ENCODE measurements around the gene SPHK2. TPM values are rescaled to one million over a fixed set of nuclear protein-coding genes. Genes with fewer than 3 reads are reported as not detected.

The SPHK2 gene
- total RNA-seq, 4 donors from 2014 or later, result 7.0 to 10.9 (median 9.7) TPM

DNA sequence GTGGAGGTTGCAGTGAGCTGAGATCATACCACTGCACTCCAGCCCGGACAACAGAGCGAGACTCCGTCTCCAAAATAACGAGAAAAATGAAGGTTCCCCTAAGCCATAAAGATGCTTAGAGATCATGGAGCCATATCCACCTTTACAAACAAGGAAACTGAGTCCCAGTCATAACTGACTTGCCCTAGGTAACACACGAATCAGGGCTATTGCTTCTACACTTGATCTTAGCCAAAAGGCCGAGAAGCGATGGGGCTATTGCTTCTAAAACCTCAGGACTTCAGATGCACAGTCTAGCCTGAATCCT is 14.7 kb downstream of the SPHK2 start:
- no peak for DNase-seq
- Histone ChIP-seq H3K36me3 (peaks cover 0 to 41% (median 0%) of the 10 kb centered on the region in 3 donors), H3K9me3 (no peaks in the 10 kb centered on the region), H3K4me3 (peak overlapping the region; percentile 4 to 68 (median 46)), H3K27me3 (no peaks in the 10 kb centered on the region), H3K27ac (peak overlapping the region; percentile 95 to 98 (median 96)), H3K4me1 (peaks cover 47 to 90% (median 54%) of the 10 kb centered on the region in 3 donors)
- TF ChIP-seq POLR2A (IDR thresholded peaks at IDR 0.05), result no peak
- TF ChIP-seq, protein P1, sequence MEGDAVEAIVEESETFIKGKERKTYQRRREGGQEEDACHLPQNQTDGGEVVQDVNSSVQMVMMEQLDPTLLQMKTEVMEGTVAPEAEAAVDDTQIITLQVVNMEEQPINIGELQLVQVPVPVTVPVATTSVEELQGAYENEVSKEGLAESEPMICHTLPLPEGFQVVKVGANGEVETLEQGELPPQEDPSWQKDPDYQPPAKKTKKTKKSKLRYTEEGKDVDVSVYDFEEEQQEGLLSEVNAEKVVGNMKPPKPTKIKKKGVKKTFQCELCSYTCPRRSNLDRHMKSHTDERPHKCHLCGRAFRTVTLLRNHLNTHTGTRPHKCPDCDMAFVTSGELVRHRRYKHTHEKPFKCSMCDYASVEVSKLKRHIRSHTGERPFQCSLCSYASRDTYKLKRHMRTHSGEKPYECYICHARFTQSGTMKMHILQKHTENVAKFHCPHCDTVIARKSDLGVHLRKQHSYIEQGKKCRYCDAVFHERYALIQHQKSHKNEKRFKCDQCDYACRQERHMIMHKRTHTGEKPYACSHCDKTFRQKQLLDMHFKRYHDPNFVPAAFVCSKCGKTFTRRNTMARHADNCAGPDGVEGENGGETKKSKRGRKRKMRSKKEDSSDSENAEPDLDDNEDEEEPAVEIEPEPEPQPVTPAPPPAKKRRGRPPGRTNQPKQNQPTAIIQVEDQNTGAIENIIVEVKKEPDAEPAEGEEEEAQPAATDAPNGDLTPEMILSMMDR (IDR thresholded peaks at IDR 0.05), result peak in 1 of 6 experiments; percentile 2
- intact Hi-C loops (cut with DNase I), result no loop called here
- 38 to 42% methylated on average over 5 to 7 of the region's 7 CpGs for WGBS, 2 donors

DNA sequence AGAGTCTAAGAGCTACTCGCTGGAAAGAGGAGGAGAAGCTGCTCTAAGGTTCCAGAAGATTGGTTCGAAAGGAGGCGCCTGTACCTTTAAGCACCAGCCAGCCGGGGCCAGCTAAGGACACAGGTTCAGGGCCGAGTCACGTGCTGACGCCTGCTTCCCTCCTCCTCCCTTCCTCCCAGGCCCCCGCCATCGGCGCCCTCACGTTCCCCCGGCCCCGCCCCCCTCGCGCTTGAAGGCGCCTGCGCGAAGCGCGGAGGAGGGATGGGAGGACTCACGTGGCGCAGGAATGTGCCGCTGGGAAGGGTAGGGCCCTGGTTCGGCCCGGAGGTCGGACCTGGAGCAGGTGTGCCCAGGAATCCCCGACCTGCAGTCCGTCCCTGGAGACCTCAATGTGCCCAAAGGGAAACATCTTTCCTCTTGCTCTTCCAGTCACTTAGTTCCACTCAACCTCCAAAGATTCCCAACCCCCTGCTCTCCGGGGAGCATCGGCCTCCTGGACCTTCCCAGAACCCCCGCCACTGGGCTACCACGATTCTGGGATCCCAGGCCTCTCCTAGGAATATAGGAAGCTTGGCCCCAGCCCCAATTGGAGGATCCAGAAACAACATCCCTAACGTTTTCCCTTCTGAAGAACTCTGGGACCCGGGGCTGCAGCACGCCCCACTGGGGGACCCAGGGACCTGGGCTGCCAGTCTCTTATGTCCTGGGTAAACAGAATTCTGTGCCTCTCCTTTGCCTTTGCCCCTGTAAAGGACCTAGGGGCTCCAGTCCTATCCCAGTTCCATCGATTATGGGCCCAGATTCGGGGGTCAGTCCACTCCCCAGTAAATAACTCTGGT is 15.3 kb downstream of the SPHK2 start:
- WGBS, 2 donors, result 6 to 13% methylated on average over 10 to 14 of the region's 37 CpGs
- Histone ChIP-seq H3K27ac (peak overlapping the region; percentile 95 to 98 (median 96)), H3K4me1 (peaks cover 48 to 90% (median 55%) of the 10 kb centered on the region in 3 donors), H3K27me3 (no peaks in the 10 kb centered on the region), H3K4me3 (peak overlapping the region; percentile 63 to 86 (median 76)), H3K9me3 (no peaks in the 10 kb centered on the region), H3K36me3 (peaks cover 0 to 35% (median 0%) of the 10 kb centered on the region in 3 donors)
- DNase-seq, result peak; percentile 84
- intact Hi-C loops (cut with DNase I), result no loop called here
- TF ChIP-seq, protein P1 (IDR thresholded peaks at IDR 0.05), result peak in 1 of 6 experiments; percentile 2
- peak in 3 of 4 donors; percentile 49 to 86 (median 69) for TF ChIP-seq POLR2A (IDR thresholded peaks at IDR 0.05)

DNA sequence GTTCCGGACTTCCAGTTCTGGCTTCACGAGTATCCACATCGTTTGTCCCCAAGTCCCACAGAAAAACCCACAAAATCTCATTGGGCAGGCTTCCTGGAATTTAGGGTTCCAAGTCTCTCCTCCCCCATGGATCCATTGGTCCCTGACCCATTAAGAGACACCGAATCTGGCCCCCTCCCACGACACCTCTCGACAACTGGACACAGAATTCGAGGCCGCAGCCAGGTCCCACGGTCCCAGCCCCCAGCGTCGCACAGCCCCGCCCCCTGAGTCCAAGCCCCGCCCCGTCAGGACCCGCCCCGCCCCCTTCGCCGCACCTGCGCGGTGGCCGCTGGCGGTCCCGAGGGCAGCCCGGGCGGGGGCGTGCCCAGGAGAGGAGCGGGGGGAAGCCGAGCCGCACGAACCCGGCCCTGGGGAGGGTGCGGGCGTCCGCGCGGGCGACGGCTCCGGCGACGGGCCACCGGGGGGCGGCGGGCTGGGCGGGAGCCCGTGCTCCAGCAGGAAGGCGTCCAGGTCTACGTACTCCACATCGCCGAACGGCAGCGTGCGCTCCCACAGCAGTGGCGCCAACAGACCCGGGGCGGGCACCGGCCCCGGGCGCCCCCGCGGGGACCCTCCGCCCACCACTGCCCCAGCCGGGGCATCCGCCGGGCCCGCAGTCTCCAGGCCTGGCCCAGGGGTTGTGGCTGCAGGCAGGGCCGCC is 16.1 kb downstream of the SPHK2 start:
- peak in 3 of 4 donors; percentile 68 to 92 (median 85) for TF ChIP-seq POLR2A (IDR thresholded peaks at IDR 0.05)
- TF ChIP-seq, protein P1 (IDR thresholded peaks at IDR 0.05), result no peak
- Histone ChIP-seq H3K9me3 (no peaks in the 10 kb centered on the region), H3K27ac (peak overlapping the region; percentile 95 to 98 (median 96)), H3K4me1 (peaks cover 45 to 86% (median 52%) of the 10 kb centered on the region in 3 donors), H3K36me3 (peaks cover 0 to 27% (median 0%) of the 10 kb centered on the region in 3 donors), H3K4me3 (peak overlapping the region; percentile 63 to 86 (median 76)), H3K27me3 (no peaks in the 10 kb centered on the region)
- 0 to 8% methylated on average over 3 of the region's 67 CpGs for WGBS, 2 donors
- intact Hi-C loops (cut with DNase I), result no loop called here
- DNase-seq, result no peak

DNA sequence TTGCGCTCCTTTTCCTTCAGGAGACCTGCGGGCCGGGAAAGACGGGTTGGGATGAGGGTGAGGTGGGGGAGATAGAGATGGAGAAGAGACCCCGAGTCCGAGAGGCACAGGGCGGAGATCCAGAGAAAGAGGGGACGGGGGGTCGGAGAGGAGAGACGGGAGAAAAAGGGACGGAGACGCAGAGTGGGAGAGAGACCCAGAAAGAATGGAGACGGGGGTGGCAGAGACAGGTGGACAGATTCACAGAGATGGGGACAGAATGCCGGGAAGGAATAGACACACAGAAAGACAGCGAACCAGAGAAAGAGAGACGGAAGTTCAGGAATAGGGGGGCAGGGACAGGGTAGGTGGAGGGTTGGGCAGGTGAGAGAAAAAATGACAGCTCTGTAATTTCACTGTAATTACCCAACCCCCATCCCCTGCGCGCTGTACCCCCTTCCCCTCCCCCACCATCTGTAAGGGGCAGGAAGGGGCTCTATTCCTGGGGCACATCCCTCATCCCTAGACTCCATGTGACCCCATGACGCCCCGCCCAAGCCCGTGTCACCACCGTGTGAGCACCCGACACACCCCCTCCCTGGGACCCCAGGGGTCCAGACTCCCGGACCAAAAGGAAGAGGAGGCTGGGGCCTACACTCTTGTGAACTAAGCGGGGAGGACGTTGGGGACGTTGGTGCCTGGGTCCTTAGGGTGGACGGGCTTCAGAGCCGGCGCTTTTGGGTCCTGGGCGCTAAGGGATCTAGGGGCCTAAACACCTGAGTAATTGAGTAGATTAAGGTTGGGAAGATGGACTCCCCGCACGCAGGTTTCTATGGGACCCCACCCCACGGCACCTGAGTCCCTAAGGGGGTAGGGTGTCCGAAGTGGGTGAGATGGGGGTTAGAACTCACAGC is 16.9 kb downstream of the SPHK2 start:
- H3K27me3 ChIP-seq, result no peaks in the 10 kb centered on the region
- no peak for DNase-seq
- H3K4me3 ChIP-seq, result peak overlapping the region; percentile 63 to 86 (median 76)
- intact Hi-C loops (cut with DNase I), result no loop called here
- no peaks in the 10 kb centered on the region for H3K9me3 ChIP-seq
- 0 to 1% methylated on average over 19 to 21 of the region's 35 CpGs for WGBS, 2 donors
- no peak for TF ChIP-seq POLR2A (IDR thresholded peaks at IDR 0.05)
- TF ChIP-seq, protein P1 (IDR thresholded peaks at IDR 0.05), result no peak
- H3K27ac ChIP-seq, result peak overlapping the region; percentile 95 to 98 (median 96)
- H3K36me3 ChIP-seq, result peaks cover 0 to 19% (median 0%) of the 10 kb centered on the region in 3 donors
- H3K4me1 ChIP-seq, result peaks cover 37 to 78% (median 46%) of the 10 kb centered on the region in 3 donors
